Measurements from ENCODE around the gene SLC2A6. TPM values are rescaled to one million over a fixed set of nuclear protein-coding genes. Genes with fewer than 3 reads are reported as not detected.

The SLC2A6 gene
- total RNA-seq, 1 experiment from 2014 or later = 18.7 TPM

DNA sequence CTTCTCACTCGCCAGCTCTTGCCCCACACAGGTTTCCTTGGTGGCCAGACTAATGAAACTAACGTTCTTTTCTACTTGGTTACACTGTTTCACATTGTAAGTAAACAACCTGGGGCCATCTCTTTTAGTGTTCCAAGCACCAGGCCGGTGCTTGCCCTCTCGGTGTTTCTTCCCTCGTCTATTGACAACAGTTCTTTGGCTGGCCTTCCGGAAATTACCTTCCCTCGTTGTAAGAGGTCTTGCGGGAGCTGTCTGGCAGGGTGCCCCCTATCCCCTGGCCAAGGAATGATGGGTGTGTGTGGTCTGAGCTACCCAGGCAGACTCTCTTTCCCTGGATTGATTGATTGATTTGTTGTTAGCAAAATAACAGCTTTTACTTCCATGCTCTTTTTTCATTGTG, 46.8 kb upstream of the SLC2A6 start:
- no peak for DNase-seq
- Histone ChIP-seq H3K14ac (ENCODE audit: insufficient read depth, low read length) (no peak overlapping the region), H4K91ac (ENCODE audit: insufficient read length, low read depth, low read length) (no peak overlapping the region), H3K23me2 (ENCODE audit: insufficient read length, low read depth, low read length, poor library complexity, severe bottlenecking) (no peaks in the 10 kb centered on the region), H4K5ac (ENCODE audit: insufficient read length, low read depth, low read length) (no peak overlapping the region), H4K20me1 (ENCODE audit: control insufficient read depth, insufficient read depth, insufficient read length) (no peaks in the 10 kb centered on the region), H3K23ac (ENCODE audit: insufficient read length, low read depth, low read length) (no peak overlapping the region), H2BK12ac (ENCODE audit: insufficient read length, low read depth, low read length) (no peak overlapping the region), H3K4ac (ENCODE audit: low read depth, low read length) (no peak overlapping the region), H3K4me1 (ENCODE audit: insufficient read depth, low read length) (peaks cover 4% of the 10 kb centered on the region; the same call in 1 of the 2 replicates), H2AK5ac (ENCODE audit: insufficient read length, low read length) (no peak overlapping the region), H2AFZ (ENCODE audit: low read length) (no peak overlapping the region), H3K4me2 (ENCODE audit: insufficient read depth, insufficient read length, low read length) (no peak overlapping the region), H2BK5ac (ENCODE audit: insufficient read length, low read length) (no peak overlapping the region), H3K79me1 (ENCODE audit: insufficient read depth, low read depth, low read length, poor library complexity, severe bottlenecking) (no peaks in the 10 kb centered on the region), H3K56ac (ENCODE audit: insufficient read length, low read depth, low read length) (no peak overlapping the region), H2BK120ac (ENCODE audit: low read depth, low read length, poor library complexity, severe bottlenecking) (no peak overlapping the region), H3K27ac (ENCODE audit: insufficient read length, low read depth, low read length) (no peak overlapping the region), H2BK15ac (ENCODE audit: low read depth, low read length) (no peak overlapping the region), H3K9me3 (ENCODE audit: control insufficient read depth, low read depth, low read length) (no peaks in the 10 kb centered on the region), H4K8ac (replicated peaks; ENCODE audit: insufficient read length, low read depth, low read length) (no peak overlapping the region), H3T11ph (ENCODE audit: low read length) (no peak overlapping the region), H3K9ac (ENCODE audit: extremely low read depth, insufficient read length, low read length) (no peak overlapping the region), H3K79me2 (ENCODE audit: insufficient read depth, low read length) (no peaks in the 10 kb centered on the region), H3K18ac (ENCODE audit: insufficient read length, low read depth, low read length) (no peak overlapping the region), H2BK20ac (ENCODE audit: low read depth, low read length, poor library complexity, severe bottlenecking) (no peak overlapping the region), H3K27me3 (ENCODE audit: insufficient read depth, low read length) (no peaks in the 10 kb centered on the region)
- Mint-ChIP-seq H3K4me3 (no peak overlapping the region), H3K36me3 (ENCODE audit: insufficient read depth in 1 of 3, low read depth in 3 of 3) (no peaks in the 10 kb centered on the region; a peak in 1 of 7 replicates), H3K27me3 (ENCODE audit: low read depth) (peaks cover 20% of the 10 kb centered on the region), H3K27ac (peak overlapping the region in 1 of 3 experiments; percentile 2; a peak in 2 of 7 replicates), H3K9me3 (no peaks in the 10 kb centered on the region), H3K4me1 (peaks cover 23 to 42% of the 10 kb centered on the region in 2 experiments)
- no CpG with 5 or more reads among the region's 8 CpGs for WGBS (ENCODE audit: extremely low coverage, insufficient read length, low lambda C conversion rate)
- TF ChIP-seq, protein P1, sequence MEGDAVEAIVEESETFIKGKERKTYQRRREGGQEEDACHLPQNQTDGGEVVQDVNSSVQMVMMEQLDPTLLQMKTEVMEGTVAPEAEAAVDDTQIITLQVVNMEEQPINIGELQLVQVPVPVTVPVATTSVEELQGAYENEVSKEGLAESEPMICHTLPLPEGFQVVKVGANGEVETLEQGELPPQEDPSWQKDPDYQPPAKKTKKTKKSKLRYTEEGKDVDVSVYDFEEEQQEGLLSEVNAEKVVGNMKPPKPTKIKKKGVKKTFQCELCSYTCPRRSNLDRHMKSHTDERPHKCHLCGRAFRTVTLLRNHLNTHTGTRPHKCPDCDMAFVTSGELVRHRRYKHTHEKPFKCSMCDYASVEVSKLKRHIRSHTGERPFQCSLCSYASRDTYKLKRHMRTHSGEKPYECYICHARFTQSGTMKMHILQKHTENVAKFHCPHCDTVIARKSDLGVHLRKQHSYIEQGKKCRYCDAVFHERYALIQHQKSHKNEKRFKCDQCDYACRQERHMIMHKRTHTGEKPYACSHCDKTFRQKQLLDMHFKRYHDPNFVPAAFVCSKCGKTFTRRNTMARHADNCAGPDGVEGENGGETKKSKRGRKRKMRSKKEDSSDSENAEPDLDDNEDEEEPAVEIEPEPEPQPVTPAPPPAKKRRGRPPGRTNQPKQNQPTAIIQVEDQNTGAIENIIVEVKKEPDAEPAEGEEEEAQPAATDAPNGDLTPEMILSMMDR (conservative IDR thresholded peaks at IDR 0.05) = peak; percentile 19; the same call in 2 of the 3 replicates
